Central memory CD8-positive, alpha-beta T cell (primary cell): ENCODE measurements around the gene ARFRP1.

Source experiments
- ATAC-seq: fragments of 150-1000 bp; cut with Tn5 transposase; replicated peaks from 2 replicates; pipeline ENCODE4 v1.10.0; 2022; ENCODE audit warnings: mild to moderate bottlenecking, moderate FRiP score, moderate number of reproducible peaks; ENCODE audit not compliant: poor library complexity, severe bottlenecking; ENCODE audit errors: extremely low read depth
- DNase-seq, 2 donors: peaks; one replicate each; pipeline ENCODE4 v3.0.0; 2021; ENCODE audit warnings: low spot score in 2 of 2
- H3K27ac Mint-ChIP-seq: one replicate; pipeline ENCODE4 v1.8.0; 2022; ENCODE audit warnings: low read depth, mild to moderate bottlenecking, moderate library complexity, mixed read lengths
- H3K27me3 Mint-ChIP-seq: one replicate; pipeline ENCODE4 v1.8.0; 2022; ENCODE audit warnings: mixed read lengths
- H3K36me3 Mint-ChIP-seq: one replicate; pipeline ENCODE4 v1.8.0; 2022; ENCODE audit warnings: mild to moderate bottlenecking, moderate library complexity, mixed read lengths; ENCODE audit not compliant: insufficient read depth
- H3K4me1 Mint-ChIP-seq: one replicate; pipeline ENCODE4 v1.8.0; 2022; ENCODE audit warnings: mixed read lengths
- H3K4me3 Mint-ChIP-seq: one replicate; pipeline ENCODE4 v1.8.0; 2022; ENCODE audit warnings: mild to moderate bottlenecking, moderate library complexity, mixed read lengths
- H3K9me3 Mint-ChIP-seq: one replicate; pipeline ENCODE4 v1.8.0; 2022; ENCODE audit warnings: mixed read lengths

Gene ARFRP1

DNA sequence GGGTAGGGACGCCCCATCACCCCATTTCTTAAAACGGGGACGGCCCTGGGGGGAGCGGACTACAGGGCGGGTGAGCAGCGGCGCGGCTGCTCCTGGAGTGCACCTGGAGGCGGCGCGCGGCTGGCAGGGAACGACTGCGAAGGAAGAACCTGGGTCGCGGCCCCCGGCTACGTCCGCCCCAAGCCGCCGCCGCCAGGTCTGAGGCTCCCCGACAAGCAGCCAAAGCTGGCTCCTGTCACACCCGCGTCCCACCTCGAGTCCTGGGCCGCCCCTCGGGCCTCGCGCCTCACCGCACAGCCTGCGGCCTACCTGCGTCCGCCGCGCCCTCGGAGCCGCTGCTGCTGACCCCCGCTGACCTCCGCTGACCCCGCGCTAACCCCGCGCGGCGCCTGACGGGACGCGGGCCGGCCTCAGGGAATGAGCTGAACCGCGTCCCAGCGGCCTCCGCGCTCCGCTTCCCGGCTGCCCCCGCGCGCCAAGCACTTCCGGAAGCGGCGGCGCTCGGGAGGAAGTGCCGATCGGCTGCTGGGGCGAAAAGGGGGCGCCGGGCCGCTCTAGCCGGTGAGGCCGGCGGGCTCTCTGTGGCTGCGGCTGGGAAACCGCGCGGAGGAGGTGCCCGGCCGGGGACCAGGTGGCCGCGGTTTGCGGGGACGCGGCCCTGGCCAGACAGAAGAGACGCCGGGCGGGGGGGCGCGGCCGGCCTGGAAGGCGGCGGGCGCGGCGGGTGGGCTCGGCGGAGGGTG, at the start of gene ARFRP1, which contains the start of gene ZGPAT:
ARFRP1 (minus strand) TSS at position 419 of the 743 bp plus-strand sequence. CDS start 885 bp downstream, outside the sequence.
ZGPAT (plus strand) TSS at position 482 of the 743 bp plus-strand sequence. CDS start 542 bp downstream, outside the sequence.
- Mint-ChIP-seq H3K27me3 (no peaks in the 10 kb centered on the region), H3K4me3 (peak within 1 kb of the TSS; percentile 84), H3K27ac (peak within 1 kb of the TSS; percentile 82), H3K4me1 (peaks cover 48% of the 10 kb centered on the region), H3K36me3 (peaks cover 51% of the 10 kb centered on the region), H3K9me3 (no peaks in the 10 kb centered on the region)
- DNase-seq (peak; percentile 71 to 73), ATAC-seq (peak; percentile 81)

DNA sequence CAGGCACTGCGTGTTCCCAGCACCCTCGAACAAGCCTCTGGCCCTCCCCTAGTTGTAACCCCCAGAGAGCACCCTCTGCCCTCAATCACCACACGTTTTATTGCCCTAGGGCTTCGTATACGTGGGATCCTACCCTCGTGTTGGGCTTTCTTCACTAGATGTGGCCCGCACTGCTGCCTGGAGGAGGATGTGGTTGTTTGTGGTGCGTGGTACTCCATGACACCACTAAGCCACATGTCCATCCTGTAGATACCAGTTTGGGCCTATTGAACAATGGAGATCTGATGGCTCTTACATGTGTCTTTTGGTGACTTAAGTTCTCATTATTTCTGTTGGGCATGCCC, 48.8 kb upstream of the ARFRP1 start:
- ATAC-seq = peak; percentile 86

GRCh38 chr20:63755933-63756647, 48.3 kb upstream of the ARFRP1 start:
- H3K9me3 Mint-ChIP-seq = no peaks in the 10 kb centered on the region
- no peaks in the 10 kb centered on the region for H3K36me3 Mint-ChIP-seq
- peaks cover 39% of the 10 kb centered on the region for H3K4me1 Mint-ChIP-seq
- ATAC-seq (no peak), DNase-seq (no peak)
- H3K27ac Mint-ChIP-seq = peak overlapping the region; percentile 35
- H3K27me3 Mint-ChIP-seq = no peaks in the 10 kb centered on the region
- peak overlapping the region; percentile 31 for H3K4me3 Mint-ChIP-seq

More for the DNA sequence above, 48.8 kb upstream of the ARFRP1 start:
- Mint-ChIP-seq H3K4me1 (peaks cover 36% of the 10 kb centered on the region), H3K27ac (peak overlapping the region; percentile 35), H3K9me3 (no peaks in the 10 kb centered on the region), H3K4me3 (peak overlapping the region; percentile 31), H3K36me3 (no peaks in the 10 kb centered on the region), H3K27me3 (no peaks in the 10 kb centered on the region)
- DNase-seq = peak in 1 of 2 donors; percentile 40

- Mint-ChIP-seq H3K27me3 (no peaks in the 10 kb centered on the region), H3K4me3 (no peak overlapping the region)
These were observed 46.2 kb upstream of the ARFRP1 start for GRCh38 chr20:63754008-63754407.

GRCh38 chr20:63753381-63753780, 45.6 kb upstream of the ARFRP1 start:
- Mint-ChIP-seq H3K27me3 (no peaks in the 10 kb centered on the region), H3K36me3 (peaks cover 3% of the 10 kb centered on the region), H3K27ac (no peak overlapping the region), H3K4me1 (peaks cover 47% of the 10 kb centered on the region), H3K9me3 (no peaks in the 10 kb centered on the region), H3K4me3 (no peak overlapping the region)
- DNase-seq (no peak), ATAC-seq (no peak)

More at GRCh38 chr20:63754008-63754407, 46.2 kb upstream of the ARFRP1 start:
- DNase-seq = no peak
- Mint-ChIP-seq H3K4me1 (peaks cover 46% of the 10 kb centered on the region), H3K36me3 (peaks cover under 1% of the 10 kb centered on the region), H3K9me3 (no peaks in the 10 kb centered on the region), H3K27ac (no peak overlapping the region)
- ATAC-seq = no peak

DNA sequence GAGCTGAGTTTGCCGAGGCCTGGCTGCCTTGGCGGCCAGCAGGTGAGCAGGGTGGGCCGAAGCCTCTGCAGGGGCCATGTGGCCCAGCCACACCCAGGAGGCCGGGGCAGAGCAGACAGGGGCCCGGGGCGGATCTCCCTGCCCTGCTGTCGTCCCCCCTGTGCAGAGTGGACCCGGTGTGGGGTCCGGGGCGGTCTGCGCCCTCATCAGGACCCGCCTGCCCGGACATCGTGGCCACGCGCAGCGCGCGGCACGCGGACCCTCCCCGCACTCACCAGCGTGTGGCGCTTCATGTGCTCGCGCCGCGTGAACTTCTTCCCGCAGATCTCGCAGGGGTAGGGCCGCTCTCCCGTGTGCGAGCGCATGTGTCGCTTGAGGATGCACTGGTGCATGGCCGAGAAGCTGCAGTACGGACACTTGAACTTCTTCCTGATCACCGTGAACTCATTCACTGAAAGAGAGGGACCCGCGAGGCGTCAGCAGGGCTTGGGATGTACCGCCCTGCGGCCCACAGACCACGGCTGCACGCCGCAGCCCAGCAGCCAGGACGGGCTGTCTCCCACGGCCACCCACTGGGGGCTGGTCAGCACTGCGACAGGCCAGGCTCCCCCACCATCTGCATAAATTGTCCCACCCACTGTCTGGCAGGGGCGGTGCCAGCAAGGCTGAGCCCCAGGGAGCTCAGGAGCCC, 44.8 kb upstream of the ARFRP1 start:
- H3K4me3 Mint-ChIP-seq = peak overlapping the region; percentile 67

GRCh38 chr20:63751471-63752271, 43.9 kb upstream of the ARFRP1 start:
- Mint-ChIP-seq H3K9me3 (no peaks in the 10 kb centered on the region), H3K27ac (peak overlapping the region; percentile 70), H3K4me1 (peaks cover 34% of the 10 kb centered on the region), H3K4me3 (peak overlapping the region; percentile 67), H3K36me3 (peaks cover 3% of the 10 kb centered on the region), H3K27me3 (no peaks in the 10 kb centered on the region)
- no peak for ATAC-seq
- no peak for DNase-seq

More for the DNA sequence above, 44.8 kb upstream of the ARFRP1 start:
- H3K4me1 Mint-ChIP-seq = peaks cover 43% of the 10 kb centered on the region
- peaks cover 3% of the 10 kb centered on the region for H3K36me3 Mint-ChIP-seq
- no peaks in the 10 kb centered on the region for H3K9me3 Mint-ChIP-seq
- DNase-seq = no peak
- no peak for ATAC-seq
- H3K27ac Mint-ChIP-seq = no peak overlapping the region
- H3K27me3 Mint-ChIP-seq = no peaks in the 10 kb centered on the region

DNA sequence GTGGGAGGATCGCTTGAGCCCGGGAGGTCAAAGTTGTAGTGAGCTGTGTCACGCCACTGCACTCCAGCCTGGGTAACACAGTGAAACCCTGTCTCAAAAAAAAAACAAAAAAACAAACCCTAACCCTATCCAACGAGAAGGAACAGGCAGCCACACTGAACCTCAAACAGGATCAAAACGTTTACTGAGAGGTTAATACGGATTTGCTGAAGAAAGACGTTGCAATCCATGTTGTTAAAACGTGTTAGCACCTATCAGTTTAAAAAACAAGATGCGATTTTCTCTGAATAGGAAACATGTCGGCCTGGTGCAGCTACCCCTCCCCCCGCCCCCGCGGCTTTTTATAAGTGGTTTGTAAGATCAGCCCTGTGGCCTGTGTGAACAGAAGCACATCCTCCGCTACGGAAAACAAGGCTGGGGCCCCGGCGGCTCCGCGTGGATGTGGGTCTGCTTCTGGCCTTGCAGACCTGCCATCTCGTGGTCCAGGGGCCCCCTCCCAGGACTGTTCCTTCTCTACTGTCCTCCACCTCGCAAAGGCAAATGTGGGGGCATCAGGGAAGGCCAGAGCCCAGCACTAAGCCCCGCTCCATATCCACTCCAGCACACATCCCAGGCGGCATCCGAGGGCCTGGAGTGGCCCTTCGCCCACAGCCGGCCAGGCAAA, 43.2 kb upstream of the ARFRP1 start:
- Mint-ChIP-seq H3K27me3 (no peaks in the 10 kb centered on the region), H3K4me1 (peaks cover 27% of the 10 kb centered on the region), H3K36me3 (peaks cover 3% of the 10 kb centered on the region), H3K9me3 (no peaks in the 10 kb centered on the region), H3K4me3 (peak overlapping the region; percentile 67), H3K27ac (peak overlapping the region; percentile 70)
- ATAC-seq (peak; percentile 93), DNase-seq (peak in 1 of 2 donors; percentile 36)

DNA sequence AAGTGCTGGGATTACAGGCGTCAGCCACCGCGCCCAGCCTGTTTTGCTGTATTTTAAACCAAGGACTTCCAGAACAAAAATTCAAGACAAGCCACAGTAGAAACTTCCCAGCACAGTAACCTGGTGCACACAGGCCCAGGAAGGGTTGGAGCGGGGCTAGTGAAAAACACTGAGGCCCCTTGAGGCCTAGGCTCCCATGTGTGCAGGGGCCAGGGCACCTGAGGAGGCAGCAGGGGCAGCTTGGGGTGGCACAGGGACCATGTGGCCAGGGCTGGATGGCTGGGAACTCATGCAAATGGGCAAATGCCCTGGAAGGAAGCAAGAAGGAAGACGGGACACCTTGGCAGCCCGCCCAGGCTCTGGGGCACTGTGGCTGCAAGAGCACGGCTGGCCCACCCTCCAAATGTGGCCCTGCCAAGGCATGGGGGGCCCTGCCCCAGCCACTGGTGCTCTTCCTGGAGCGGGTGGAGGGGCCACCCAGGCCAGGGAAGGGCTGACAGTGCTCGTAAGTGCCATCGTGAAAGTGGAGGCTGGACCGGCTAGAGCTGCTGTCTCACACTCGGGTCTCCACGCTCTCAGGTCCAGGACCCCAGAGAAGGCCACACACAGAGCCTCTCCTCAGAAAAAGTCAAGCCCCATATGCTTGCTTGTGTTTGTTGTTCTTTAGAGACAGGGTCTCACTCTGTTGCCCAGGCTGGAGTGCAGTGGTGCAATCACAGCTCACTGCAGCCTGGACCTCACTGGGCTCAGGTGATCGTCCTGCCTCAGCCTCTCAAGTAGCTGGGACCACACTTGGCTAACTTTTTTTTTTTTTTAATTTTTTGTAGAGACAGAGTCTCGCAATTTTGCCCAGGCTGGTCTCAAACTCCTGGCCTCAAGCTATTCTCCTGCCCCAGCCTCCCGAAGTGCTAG, 42.1 kb upstream of the ARFRP1 start:
- Mint-ChIP-seq H3K4me1 (peaks cover 19% of the 10 kb centered on the region), H3K36me3 (peaks cover 3% of the 10 kb centered on the region), H3K27ac (no peak overlapping the region), H3K27me3 (no peaks in the 10 kb centered on the region), H3K9me3 (no peaks in the 10 kb centered on the region), H3K4me3 (peak overlapping the region; percentile 27)
- DNase-seq = no peak
- no peak for ATAC-seq

DNA sequence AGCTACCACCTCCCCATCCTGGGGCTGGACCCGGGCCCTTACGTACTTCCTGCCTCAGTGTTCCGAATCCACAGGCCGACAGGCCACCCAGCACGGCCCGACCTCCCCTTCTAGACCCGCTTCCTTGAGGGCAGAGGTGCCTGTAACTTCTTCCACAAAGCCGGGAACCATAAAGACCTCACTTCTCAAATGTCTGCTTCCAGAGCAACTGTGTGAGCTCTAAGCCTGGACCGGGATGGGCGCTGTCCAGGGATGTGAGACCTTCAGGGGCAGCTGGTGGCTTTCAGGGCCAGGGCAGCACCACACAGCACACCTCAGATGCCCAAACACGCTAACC, 41.1 kb upstream of the ARFRP1 start:
- H3K4me3 Mint-ChIP-seq = no peak overlapping the region

More for the DNA sequence above, 41.1 kb upstream of the ARFRP1 start:
- H3K9me3 Mint-ChIP-seq = no peaks in the 10 kb centered on the region
- peaks cover 14% of the 10 kb centered on the region for H3K4me1 Mint-ChIP-seq
- ATAC-seq = no peak
- H3K27ac Mint-ChIP-seq = peak overlapping the region; percentile 25
- H3K36me3 Mint-ChIP-seq = peaks cover 3% of the 10 kb centered on the region
- DNase-seq = no peak
- H3K27me3 Mint-ChIP-seq = no peaks in the 10 kb centered on the region
